ENCODE results near the gene TMEM250.

The TMEM250 gene

DNA sequence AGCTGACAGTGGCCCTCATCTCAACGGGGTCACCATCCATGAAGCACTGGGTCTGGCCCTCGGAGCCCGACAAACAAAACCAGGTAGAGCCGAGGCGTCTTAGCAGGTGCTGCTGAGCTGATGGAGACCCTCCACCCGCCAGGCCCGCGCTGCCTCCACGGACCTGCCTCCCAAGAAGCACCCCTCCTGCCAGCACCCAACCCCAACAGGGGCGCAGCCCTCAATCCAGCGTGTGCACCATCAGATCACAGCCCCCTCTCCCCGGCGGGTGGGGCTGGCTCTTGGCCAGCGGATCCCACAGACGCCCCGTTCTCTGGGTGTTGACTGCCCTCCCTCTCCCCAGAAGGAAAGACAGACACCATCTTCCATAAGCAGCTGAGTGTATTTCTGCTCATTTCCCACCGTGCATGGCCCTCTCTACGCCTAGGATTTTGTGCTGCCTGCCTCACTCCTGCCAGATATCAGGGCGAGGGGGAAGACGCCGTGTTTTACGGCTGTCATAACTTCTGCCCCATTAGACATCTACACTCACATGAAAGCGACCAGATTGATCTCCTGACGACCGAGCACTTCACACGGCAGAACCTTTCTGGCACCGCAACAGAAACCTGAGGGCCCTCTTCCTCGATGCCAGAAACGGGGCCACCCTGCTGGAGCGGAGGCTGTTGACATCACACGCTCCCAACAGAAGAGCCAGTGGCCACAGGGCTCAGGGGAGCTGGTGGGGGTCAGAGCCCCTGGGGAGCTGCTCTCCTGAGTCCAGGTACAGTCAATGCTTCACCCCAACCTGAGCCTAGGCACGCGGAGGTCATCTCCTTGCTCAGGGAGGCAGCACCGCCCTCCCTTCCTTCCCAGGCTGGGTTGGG lies 35.9 kb downstream of the TMEM250 start:
- DNase-seq (ENCODE audit: low spot score), result no peak

GRCh38 chr9:136081826-136082495 lies 36.7 kb downstream of the TMEM250 start:
- DNase-seq (ENCODE audit: low spot score), result no peak

- no peak for DNase-seq (ENCODE audit: low spot score)
These were observed 37.4 kb downstream of the TMEM250 start for GRCh38 chr9:136081113-136081825.

DNA sequence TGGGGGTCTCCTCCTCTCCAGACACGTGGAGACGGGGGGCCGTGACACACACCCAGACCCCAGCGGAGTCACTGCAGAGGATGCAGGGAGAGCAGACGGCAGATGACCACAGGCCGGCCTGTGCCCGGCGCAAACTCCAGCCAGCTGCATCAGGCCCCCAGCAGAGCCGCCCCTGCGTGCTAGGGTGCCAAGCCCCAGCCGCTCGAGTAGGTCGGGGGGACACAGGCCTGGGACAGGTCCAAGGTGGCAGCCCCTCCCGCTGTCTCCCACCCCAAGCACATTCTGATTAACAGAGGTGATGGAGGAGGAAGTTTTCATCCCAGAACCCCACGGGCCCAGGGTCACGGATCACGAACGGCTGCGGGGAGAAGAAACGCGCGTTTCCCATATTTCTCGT lies 38.0 kb downstream of the TMEM250 start:
- no peak for DNase-seq (ENCODE audit: low spot score)

DNA sequence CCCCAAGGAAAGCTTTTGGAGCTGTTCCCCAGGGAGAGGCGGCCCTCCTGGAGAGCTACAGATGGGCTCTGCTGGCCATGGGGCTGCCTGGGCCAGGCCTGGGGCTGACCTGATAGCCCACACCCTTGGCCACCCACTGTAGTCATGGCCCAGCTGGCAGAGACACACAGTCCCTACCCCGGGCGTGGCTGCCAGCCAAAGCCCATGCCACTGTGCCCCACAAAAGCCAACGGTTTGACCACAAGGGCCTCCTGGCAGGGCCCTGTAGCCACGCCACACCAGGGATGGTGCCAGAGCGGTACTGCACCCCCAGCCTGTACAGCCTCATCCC lies 38.8 kb downstream of the TMEM250 start:
- no peak for DNase-seq (ENCODE audit: low spot score)

- DNase-seq (ENCODE audit: low spot score), result no peak
These were observed 39.3 kb downstream of the TMEM250 start for GRCh38 chr9:136079211-136079915.

DNA sequence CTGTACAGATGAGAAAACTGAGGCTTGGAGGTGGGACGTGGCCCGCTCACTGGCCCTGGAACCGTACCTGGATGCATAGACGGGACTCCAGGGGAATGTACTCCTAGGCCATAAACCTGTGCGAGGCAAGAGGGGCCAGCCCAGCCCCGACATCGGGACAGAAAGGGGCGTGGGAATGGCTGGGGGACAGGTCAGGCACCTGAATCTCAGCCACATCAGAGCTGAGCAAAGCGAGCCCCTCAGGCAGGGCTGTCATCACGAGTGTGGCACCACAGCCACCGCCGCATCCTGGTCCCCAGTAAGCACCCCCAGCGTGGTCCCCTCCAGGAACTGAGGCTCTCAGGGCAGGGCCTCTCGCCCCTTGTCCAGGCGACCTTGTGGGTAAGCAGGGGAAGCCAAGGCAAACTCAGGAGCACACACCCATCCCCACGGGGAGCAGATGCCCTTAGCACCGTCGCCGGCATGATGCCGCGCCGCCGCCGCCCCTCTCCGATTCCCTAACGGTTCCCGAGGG lies 40.1 kb downstream of the TMEM250 start:
- no peak for DNase-seq (ENCODE audit: low spot score)

DNA sequence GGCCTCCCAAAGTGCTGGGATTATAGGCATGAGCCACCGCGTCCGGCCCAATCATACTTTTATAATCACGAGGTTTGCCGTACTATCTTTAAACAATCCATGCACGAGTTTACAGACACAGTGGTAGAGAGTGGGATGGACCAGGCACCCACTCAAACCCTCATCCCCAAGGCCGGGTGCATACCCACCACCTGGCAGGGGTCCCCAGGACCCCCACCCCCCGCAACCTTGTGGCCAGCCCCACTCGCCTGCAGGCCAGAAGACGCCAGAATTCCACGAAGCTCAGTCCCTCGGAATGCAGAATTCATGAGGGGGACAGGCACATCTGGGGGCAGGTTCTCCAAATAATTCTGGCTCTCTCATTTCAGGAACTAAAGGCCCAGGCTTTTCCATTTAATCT lies 40.7 kb downstream of the TMEM250 start:
- no peak for DNase-seq (ENCODE audit: low spot score)

GRCh38 chr9:136077491-136077890 lies 41.2 kb downstream of the TMEM250 start:
- DNase-seq (ENCODE audit: low spot score), result no peak

- peak; percentile 6 for DNase-seq (ENCODE audit: low spot score)
These were observed 42.6 kb downstream of the TMEM250 start for GRCh38 chr9:136075881-136076678.

GRCh38 chr9:136075134-136075841 lies 43.4 kb downstream of the TMEM250 start:
- DNase-seq (ENCODE audit: low spot score), result no peak

GRCh38 chr9:136074706-136075105 lies 44.0 kb downstream of the TMEM250 start:
- no peak for DNase-seq (ENCODE audit: low spot score)

All from CD4-positive, alpha-beta T cell treated with Interleukin-2 at 100 ng/mL for 4 hours (primary cell).